Urothelium cell line (cell line): ENCODE measurements around the gene DENND1B.
A peak's percentile ranks its signal among the peaks of the same experiment; 100 is the strongest.

Experiments used
- DNase-seq: peaks from one replicate; pipeline ENCODE4 v3.0.0; 2011; ENCODE audit warnings: low spot score, mixed read lengths
- FAIRE-seq: peaks from 2 replicates; lab custom pipeline; 2011; peaks lifted over from hg19 to GRCh38; lab: Jason Lieb, UNC

DENND1B gene

GRCh38 chr1:197775282-197776262 is at the start of gene DENND1B:
TSS of gene DENND1B (minus strand) at chr1:197775480. CDS start at chr1:197775155, 325 bp downstream.
- DNase-seq (peak; percentile 59), FAIRE-seq (no peak)

GRCh38 chr1:197814306-197814705 is 39.0 kb upstream of the DENND1B start:
- DNase-seq (no peak), FAIRE-seq (no peak)

DNA sequence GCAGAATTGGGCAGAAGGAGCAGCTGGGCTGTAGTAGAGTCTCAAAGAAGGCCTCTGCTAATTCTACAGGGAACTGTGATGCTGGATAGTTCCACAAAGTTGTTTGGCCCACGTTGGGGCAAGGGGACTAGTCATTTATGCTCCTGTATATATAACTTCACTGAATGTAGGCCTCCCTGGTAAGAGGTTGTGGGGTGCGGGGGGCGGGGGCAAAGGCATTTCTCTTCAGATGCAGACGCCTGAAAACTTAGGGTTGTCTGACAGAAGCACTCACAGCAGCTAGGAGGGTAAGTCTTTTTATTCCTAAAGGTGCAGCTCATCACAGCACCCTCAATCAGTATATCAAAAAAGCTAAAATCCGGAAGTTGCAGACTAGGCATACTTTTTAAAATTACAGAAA is 38.5 kb upstream of the DENND1B start:
- FAIRE-seq (no peak), DNase-seq (no peak)

DNA sequence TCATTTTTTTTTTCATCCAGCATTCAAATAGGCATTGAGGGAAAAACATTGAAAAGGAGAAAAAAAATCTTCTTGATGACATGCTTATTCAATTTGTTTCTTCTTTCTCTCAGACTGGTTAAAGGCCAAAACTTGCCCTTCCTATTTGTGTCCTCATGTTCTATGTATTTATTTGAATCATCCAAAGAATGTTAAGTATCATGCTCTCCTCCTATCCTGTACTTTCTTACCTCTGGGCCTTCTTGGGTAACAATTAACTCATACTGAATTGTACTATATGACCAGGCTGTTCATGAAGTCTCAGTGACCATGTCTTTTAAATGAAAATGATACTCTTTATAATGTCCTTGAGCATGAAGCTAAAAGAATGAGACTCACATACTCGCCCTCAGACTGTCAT is 36.5 kb upstream of the DENND1B start:
- FAIRE-seq (no peak), DNase-seq (no peak)

DNA sequence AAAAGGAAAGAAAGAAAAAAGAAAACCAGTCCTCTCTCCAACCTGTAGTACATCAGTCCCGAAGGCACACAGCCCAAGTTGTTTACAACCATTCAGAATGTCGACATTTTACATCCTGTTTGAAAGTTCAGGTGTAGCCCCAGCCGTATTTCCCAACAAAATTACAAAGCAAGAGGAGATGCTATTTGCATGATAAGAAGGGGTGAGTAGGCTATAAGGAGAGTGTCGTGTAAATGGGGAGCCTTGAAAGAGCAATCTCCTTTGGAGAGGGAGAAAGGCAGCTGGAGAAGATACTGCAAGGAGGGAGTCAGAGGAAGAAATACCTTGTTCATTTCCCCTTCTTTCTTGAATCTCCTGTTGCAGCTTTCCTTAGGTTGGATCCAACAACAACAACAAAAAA is 35.5 kb upstream of the DENND1B start:
- FAIRE-seq, result no peak
- DNase-seq, result no peak

- FAIRE-seq, result no peak
- no peak for DNase-seq
Observed at GRCh38 chr1:197808880-197809279, 33.6 kb upstream of the DENND1B start.

DNA sequence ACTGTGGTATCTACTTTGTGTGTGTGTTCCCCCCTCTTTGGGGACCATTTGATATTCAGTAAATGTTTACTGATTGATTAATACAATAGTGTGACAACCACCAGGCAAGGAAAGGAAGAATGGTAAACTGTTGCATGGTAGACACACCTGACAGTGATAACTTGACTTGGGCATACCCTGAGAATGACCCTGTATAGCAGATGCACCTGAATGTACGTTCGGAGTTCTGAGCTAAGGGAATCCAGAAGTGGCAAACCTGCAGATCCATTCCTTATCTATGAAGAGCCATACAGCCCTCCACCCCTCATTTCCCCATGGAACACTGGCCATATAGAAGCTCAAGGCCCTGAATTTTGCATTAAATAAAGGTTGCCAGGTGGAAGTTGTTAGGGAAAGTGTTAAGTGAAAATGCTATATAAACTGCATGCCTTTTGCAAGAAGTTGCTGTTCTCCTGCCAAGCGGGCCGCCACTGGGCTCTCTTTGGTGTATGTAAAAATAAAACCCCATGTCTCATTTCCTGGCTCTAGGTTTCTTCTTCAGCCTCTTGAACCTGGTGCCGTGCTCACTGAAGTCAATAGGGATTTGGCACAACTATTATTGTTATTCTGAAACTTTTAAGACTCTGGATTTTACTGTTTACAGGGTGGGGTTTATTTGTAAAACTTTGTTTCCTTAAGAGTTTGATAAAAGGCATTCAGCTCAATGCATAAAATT is 32.6 kb upstream of the DENND1B start:
- FAIRE-seq (no peak), DNase-seq (no peak)

GRCh38 chr1:197807216-197807615 is 31.9 kb upstream of the DENND1B start:
- DNase-seq (no peak), FAIRE-seq (no peak)

- no peak for FAIRE-seq
- DNase-seq, result no peak
Observed at GRCh38 chr1:197806718-197807117, 31.4 kb upstream of the DENND1B start.

DNA sequence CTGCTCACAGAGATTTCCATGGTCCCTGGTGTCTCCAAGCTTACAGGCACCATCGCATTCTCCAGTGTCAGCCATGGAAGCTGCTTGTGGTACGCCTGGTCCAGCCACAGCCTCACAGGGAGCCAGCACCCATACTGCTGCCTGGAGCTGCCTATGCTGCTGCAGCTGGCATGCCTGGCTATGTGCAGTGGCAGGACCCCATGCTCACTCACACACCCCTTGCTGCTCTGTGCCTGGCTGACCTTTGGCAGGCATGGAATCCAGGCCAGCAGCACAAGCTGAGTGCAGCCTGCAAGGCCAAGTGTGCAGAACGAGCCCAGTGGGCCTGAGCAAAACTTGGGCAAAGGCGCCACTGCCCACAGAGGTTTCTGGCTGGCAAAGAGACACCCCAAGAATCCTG is 26.4 kb upstream of the DENND1B start:
- DNase-seq, result no peak
- FAIRE-seq, result no peak

DNA sequence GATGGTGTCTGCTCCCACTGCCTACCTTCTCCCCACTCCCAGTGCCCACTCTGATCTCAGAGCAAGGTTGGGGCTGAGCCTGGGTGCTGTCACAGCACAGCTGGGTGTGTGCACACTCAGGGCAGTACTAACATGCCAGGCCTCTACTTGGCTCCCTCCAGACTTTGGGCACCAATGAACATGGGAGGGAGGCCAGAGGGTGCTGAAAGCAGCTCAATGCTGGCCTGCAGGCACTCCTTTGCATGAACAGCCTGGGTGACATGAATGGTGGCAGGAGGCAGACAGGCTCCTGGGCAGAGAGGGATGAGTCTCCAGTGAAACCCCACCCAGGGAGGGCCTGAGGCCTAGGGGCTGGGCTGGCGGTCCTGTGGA is 25.8 kb upstream of the DENND1B start:
- FAIRE-seq (no peak), DNase-seq (no peak)

- DNase-seq (no peak), FAIRE-seq (no peak)
Observed at GRCh38 chr1:197800379-197801110, 25.3 kb upstream of the DENND1B start.

DNA sequence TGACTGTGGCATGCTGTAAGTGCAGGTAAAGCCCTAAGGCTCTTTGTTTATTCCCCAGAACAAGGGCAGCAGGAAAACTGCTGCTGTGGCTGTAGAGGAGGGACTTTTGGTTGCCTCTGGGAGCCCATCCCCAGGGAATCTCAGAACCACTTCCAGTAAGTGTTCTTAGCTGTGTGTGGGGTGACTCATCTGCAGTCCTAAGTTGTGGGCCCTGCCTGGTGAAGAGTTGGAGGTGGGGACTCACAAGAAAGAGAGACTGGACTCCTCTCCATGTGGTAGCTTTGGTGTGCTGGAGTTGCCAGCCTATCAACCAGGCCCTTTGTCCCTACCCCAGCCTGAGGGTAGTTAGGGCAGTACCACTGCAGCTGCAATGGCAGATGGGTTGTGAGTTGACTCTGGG is 24.0 kb upstream of the DENND1B start:
- FAIRE-seq (no peak), DNase-seq (peak; percentile 71)

DNA sequence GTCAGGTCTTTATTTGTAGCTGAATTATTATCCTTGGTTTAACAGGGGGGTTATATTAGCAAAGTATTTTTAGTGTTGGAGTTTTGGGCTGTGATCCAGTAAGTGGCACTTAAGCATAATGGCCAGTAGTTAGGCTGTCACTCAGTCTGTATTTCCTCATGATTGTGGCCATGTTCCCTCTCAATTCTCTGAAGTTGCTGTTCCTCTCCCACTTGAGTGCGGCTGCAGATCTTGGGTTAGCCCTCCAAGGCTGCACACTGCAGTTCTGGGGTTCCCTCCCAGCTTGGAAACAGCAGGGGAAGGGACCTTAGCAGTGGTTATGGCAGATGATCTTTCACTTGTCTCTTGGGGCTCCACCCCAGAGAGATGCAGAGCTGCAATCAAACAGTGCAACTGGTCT is 23.2 kb upstream of the DENND1B start:
- FAIRE-seq, result no peak

DNA sequence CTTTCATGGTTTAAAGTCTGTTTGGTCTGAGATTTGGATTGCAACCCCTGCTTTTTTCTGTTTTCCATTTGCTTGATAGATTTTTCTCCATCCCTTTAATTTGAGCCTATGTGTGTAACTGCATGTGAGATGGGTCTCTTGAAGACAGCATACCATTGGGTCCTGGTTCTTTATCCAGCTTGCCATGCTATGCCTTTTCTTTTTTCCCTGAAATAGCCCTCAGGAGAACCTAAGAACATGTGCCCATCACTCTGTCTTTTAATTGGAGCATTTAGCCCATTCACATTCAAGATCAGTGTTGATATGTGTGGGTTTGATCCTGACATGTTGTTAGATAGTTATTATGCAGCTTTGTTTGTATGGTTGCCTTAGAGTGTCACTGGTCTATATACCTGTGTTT is 21.7 kb upstream of the DENND1B start:
- DNase-seq (no peak), FAIRE-seq (no peak)

More for the DNA sequence above, 23.2 kb upstream of the DENND1B start:
- no peak for DNase-seq

GRCh38 chr1:197788741-197789739 is 13.8 kb upstream of the DENND1B start:
- DNase-seq, result no peak
- FAIRE-seq, result no peak

DNA sequence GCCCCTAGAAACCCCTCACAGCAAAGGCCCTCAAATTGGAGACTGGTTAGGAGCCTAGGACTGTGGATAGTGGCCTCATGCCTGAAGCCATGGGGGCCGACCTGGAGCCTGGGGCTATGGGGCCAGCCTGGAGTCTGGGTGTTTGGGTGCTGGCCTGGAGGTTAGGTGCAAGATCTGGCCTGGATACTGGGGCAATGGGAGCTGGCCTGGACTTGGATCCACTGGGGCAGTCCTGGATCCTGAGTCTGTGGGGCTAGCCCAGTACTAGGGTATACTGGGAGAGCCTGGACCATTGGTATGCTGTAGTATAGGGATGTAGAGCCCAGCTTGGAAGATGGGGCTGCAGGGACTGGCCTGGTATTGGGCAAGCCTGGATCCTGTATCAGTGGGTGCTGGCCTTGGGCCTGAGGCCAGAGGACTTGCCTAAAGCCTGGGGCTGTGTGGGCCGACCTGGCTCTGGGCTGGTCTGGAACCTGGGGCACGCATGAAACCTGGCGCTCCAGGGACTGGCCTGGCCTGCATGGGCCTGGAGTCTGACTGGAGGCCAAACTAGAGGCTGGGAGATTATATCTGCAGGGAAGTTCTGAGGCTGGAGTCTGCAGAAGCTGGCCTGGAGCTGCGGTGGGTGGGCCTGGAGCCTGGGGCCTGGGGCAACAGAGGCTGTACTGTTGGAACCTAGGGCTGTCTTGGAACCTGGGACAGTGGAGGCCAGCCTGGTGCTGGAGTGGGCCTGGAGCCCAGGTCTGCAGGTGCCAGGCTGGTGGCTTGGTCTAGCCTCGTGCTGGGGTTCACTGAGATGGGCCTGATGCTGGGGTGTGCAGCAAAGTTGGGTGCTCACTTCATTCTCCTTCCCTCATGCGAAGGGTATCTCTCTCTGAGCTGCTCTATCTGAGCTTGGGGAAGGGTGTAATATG is 12.6 kb upstream of the DENND1B start:
- DNase-seq (no peak), FAIRE-seq (no peak)

- DNase-seq, result no peak
- FAIRE-seq, result no peak
Observed at GRCh38 chr1:197787056-197787455, 11.8 kb upstream of the DENND1B start.

DNA sequence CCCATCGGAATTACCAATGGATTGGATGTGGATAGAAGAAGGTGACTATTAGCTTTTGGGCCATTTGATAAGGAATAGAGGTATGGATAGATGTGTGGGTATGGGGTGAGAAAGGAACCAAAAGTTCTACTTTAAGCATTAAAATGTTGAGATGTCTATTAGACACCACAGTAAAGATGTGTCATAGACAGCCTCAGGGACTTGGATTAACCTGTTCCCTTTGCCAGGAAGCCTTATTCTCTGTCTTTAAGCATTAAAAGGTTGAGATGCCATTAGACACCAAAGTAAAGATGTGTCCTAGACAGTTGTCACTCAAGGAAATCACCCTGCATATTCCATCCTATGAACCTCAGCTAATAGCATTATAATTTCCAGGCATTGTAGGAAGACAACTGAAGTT is 11.0 kb upstream of the DENND1B start:
- FAIRE-seq (no peak), DNase-seq (no peak)
